HG02973 (cell line): ENCODE data around the gene DNAJB8.

Experiments
- ATAC-seq: cut with Tn5 transposase; IDR thresholded peaks from one replicate; pipeline ENCODE4 v1.9.1; 2021; ENCODE audit warnings: moderate library complexity; ENCODE audit not compliant: unreplicated experiment

DNAJB8 gene

GRCh38 chr3:128468791-128469527, 2.3 kb upstream of the DNAJB8 start:
- no peak for ATAC-seq

- no peak for ATAC-seq
Measured at GRCh38 chr3:128468285-128468790, 1.6 kb upstream of the DNAJB8 start.

GRCh38 chr3:128464702-128465101, 2.0 kb downstream of the DNAJB8 start:
- no peak for ATAC-seq

GRCh38 chr3:128464188-128464587, 2.5 kb downstream of the DNAJB8 start:
- ATAC-seq, result no peak

- no peak for ATAC-seq
Measured at GRCh38 chr3:128463771-128464170, 2.9 kb downstream of the DNAJB8 start.

- ATAC-seq, result no peak
Measured at GRCh38 chr3:128463354-128463753, 3.3 kb downstream of the DNAJB8 start.

GRCh38 chr3:128462931-128463330, 3.8 kb downstream of the DNAJB8 start:
- ATAC-seq, result no peak

GRCh38 chr3:128462341-128462910, 4.3 kb downstream of the DNAJB8 start:
- ATAC-seq, result no peak

- no peak for ATAC-seq
Measured at GRCh38 chr3:128461731-128462130, 5.0 kb downstream of the DNAJB8 start.

GRCh38 chr3:128459461-128459820, 7.2 kb downstream of the DNAJB8 start:
- no peak for ATAC-seq

- no peak for ATAC-seq
Measured at GRCh38 chr3:128458746-128459460, 7.8 kb downstream of the DNAJB8 start.

- no peak for ATAC-seq
Measured at GRCh38 chr3:128457937-128458336, 8.8 kb downstream of the DNAJB8 start.

GRCh38 chr3:128456776-128457715, 9.6 kb downstream of the DNAJB8 start:
- ATAC-seq, result no peak

- ATAC-seq, result no peak
Measured at GRCh38 chr3:128455786-128456748, 10.6 kb downstream of the DNAJB8 start.

- no peak for ATAC-seq
Measured at GRCh38 chr3:128455116-128455515, 11.6 kb downstream of the DNAJB8 start.

- ATAC-seq, result no peak
Measured at GRCh38 chr3:128454310-128454618, 12.4 kb downstream of the DNAJB8 start.

- no peak for ATAC-seq
Measured at GRCh38 chr3:128453501-128454309, 13.0 kb downstream of the DNAJB8 start.

GRCh38 chr3:128452678-128453275, 13.9 kb downstream of the DNAJB8 start:
- no peak for ATAC-seq

GRCh38 chr3:128452120-128452519, 14.6 kb downstream of the DNAJB8 start:
- ATAC-seq, result no peak
